Glomerular endothelial cell (primary cell): Measurements from ENCODE around the gene WIPF1. TPM values are rescaled to one million over a fixed set of nuclear protein-coding genes. Genes with fewer than 3 reads are reported as not detected.

Experiments used
- DNase-seq: peaks from one replicate; pipeline ENCODE4 v3.0.0-alpha.2; 2011; ENCODE audit warnings: low read depth, low spot score; ENCODE audit errors: extremely low read depth
- total RNA-seq: library from RNA; depleted of rRNA; stranded (reverse); fragments of >200 nt; gene quantifications from 2 replicates; pipeline ENCODE4 v1.2.3, GENCODE V29; 2015

Gene WIPF1
- total RNA-seq, 1 donor from 2014 or later = 35.2 TPM

DNA sequence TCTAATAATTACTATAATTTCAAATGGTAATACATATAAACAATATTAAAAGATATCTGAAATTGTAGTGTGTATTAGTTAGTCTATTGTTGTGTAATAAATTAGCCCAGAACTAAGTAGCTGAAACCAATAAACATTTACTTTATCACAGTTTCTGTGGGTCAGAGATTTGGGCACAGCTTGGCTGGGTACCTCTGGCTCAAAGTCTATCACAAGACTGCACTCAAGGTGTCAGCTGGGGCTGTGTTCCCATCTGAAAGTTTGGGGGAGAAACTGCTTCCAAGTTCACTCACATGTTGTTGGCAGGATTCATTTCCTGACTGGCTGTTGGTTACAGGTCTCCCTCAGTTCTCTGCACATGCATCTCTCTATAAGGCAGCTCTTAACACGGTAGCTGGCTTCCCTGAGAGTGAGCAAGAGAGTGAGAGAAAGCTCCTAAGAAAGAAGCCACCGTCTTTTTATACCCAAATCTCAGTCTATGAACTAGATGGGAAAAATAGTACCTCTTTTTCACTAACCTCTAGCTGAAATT, 25.6 kb upstream of the WIPF1 start:
- DNase-seq = no peak

DNA sequence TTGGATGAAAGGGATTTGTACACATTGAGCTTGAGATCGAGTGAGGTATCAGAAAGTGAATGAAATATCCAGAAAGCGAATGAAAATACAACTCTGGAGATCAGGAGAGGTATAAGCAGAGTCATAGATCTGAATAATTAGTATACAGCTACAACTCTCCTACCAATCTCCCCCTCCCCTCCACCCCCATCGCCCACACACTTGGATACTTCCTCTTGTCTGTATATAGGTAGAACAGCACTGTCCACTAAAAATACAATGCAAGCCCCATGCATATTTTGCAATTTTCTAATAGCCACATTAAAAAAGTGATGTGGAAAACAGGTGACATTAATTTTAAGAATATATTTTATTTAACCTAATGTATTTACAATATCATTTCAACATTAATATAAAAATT, 23.7 kb upstream of the WIPF1 start:
- no peak for DNase-seq

DNA sequence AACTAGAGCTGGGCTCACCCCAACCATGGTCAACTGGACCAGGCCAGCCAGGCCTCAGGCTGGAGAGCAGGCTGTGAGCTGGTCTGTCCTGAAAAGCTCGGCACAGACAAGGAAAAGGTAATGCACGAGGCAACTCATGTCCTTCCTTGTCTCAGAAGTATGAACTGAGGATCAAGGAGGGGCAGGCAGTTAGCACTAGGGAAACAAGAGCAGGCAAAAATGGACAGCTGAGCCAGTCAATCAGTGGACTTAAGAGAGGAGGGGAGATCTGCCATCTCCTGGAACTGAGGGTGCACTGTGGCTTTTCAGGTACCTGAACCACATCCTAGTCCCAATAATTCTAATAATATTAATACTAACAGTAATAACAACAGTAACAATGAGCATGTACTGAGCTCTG, 20.6 kb upstream of the WIPF1 start:
- no peak for DNase-seq

DNA sequence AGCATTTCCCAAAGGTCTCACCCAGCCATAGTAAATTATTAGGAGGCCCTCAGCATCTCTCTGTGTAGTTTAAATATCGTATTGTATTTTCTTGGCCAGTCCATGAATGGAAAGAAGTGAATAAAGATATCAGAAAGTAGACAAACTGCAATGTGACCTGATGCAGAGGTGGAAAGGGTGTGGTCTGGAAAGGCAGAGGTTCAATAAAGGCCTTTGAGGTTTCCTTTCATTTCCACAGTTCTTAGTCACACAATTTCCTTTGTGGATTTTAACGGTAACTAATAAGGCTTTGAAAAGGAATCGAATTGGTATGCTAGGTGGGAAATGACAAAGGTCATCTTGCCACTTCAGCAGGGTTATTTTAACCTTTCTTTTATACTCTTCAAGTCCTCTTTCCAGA, 20.1 kb upstream of the WIPF1 start:
- DNase-seq = no peak

DNA sequence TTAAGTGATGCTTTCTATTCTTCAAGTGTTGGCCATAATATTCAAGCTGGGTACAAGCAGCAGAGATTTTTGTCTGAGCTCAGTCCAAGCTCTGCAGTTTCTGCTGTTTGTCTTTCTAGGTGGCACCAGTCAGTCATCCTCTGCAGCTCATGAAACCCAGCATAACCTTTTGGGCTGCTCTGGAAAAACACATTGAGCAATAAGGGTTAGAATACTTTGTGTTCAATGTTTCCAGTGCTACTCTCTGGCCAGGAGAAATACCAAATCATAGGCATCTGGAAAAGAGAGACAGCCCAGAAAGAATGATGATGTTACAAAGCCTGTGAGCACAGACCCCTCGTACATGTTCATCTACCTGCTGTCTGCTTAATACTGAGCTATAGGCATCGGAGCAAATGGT, 19.5 kb upstream of the WIPF1 start:
- DNase-seq = no peak

DNA sequence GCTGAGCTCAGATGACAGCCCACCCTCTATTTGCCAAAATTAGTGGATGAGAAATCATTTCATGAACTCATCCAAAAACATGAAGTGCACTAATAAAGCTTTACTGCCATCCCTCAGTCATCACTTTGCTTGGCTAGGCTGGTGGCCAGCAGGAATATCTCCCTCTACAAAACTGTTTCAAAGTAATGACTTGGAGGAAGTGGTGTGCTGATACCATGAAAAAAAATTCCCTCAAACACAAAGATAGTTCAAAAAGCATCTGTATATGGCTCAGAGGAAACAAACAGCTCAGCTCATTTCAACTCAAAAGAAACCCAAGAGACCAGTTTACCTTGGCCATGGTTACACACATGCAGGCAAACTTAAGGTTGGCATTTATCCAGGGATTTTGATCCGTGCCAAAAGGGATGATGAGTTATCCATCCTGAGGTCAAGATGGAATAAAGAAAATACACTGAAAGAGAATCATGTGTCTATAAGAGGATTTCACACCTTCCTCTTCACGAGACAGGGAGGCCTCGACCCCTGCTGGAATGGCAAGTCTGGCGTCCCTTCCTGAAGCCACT, 18.4 kb upstream of the WIPF1 start:
- no peak for DNase-seq

DNA sequence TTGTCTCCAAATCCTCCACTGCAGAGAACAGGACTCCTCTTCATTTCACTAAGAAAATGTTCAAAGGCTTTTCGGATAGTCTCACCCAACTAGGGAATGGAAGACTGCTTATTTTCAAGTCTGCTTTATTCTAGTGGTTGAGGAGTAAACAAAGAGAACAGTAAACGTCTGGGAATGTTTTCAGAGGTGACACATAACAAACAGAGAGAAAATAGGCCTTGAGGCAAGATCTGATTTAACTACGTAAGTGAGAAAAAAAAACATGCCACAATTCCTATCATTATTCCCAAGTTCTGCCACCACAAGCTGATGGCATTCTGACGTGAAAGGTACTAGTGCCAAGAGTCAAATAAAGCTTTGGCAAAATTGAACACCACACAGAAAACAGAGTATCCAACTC, 16.7 kb upstream of the WIPF1 start:
- no peak for DNase-seq

DNA sequence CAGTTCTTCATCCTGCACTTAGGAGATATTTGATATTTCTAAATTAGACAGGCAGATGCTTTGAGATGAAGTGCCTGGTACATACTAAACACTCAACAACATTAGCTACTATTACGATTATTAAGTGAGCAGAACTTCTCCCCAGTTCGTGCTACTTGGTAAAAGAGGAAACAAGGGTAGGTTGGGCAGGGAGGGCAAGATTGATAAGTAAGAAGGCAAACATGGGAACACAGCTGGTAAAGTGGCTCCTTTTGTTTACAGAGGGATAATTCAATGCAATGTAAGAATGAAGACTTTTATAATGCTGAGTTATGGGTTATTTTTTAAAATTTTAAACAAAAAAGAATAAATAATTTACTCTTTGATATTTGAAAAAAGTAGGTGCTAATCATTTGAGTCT, 15.9 kb upstream of the WIPF1 start:
- no peak for DNase-seq

DNA sequence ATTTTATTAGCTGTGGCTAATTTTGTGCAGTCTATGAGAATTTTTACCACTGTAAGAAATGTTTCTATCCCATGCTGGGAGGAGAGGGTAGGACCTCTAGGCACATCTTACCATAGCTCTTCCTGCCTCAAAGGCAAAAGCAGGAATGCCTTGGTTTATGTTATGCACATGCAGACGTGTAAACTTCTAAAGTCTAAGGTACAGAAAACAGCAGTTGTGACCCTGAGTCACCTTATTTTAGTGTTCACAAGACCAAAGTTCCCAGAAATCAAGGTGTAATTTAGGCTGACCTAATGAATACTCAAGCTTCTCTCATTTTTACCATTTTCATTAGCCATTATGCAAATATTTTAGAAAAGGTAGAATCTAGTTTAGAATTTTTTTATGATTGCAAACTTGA, 15.4 kb upstream of the WIPF1 start:
- no peak for DNase-seq

DNA sequence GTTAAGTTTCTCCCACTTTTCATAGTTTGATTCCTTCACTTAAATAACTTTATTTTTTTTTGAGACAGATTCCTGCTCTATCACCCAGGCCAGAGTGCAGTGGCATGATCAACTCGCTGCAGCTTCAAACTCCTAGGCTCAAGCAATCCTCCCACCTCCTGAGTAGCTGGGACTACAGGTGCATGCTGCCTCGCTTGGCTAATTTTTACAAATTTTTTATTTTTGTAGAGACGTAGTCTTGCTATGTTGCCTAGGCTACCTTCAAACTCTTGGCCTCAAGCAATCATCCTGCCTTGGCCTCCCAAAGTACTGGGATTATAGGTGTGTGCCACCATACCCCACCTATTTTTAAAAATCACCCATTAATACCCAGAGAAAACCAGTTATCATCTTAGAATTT, 14.2 kb upstream of the WIPF1 start:
- DNase-seq = no peak

DNA sequence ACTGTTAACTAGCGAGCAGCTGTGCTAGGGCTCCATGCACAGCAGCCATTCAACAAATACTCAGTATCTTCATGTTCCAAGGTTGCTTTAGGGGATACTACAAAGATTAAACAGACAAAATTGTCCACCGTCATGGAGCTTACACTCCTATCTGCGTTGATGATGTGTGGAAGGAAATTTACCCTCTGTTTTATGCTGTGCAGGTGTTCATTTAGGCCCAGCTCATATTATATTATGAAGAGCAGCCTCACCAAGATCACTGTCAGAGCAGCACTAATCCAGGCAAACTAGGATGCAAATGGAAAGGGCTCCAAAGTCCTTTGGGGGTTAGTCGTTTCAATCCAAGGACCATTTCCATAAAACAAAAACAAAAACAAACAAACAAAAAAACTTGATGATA, 13.4 kb upstream of the WIPF1 start:
- no peak for DNase-seq

DNA sequence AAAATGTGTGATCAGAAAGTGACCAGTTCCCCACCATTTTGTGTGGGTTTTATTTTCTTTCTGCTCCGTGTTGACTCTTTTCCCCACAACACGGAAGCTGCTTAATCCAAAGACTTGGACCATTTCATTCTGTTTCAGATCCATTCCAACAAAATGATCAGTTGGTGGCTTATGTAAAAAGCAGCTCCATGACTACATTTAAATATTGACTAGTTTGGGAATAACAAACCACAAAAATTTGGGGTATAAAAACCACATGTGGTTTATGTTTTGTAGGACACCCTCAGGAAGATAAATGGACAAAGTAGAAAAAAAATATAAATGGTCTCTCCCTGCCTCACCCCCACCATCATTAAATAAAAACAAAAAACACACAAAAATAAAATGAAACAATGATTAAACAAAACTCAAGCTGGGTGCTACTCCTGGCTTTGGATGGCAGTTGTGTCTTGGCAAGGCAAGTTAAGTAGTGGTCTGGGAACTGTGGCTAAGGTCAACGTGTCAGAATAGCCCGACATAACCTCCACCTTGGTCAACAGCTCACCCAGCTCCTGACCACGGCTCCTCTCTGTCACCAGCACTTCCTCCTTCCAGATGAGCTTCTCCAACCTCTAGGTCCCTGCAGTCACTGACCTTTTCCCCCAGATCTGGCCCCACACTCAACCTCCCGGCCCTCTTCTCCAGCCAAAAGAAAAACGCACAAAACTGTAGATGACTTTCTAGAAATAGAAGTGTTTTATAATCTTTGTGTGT, 12.8 kb upstream of the WIPF1 start:
- no peak for DNase-seq

DNA sequence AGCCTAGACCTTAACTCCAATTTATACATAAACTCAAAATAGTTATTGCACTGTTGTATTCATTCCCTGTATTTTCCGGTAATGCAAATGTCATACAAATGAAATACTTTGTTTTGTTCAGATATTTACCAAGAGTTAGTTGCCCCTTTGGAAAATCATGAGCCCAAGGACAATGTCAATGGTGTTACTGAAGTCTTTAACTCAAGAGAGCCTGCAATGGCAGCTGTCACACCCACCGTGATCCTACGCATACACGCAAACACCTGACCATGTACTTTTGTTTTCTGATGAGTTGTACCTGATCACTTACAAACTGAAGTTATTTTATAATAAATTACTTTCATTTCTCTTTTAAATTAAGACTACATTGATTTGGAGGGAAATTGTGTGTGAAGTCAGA, 11.7 kb upstream of the WIPF1 start:
- no peak for DNase-seq

DNA sequence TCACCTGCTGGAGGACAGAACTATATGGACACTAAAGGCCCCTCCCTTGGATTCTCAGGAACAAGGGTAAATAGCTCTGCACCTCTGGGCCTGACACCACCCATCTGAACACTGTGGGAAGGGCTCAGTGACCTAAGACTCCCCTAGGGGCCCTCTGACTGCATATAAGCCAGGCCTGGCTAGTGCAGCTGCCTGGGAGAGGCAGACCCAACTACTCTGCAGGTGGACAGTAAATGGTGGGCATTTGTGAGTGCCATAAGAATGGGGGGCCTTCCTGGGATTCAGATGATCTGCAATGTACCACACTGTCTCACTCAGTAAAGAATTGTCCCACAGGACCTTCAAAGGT, 11.2 kb upstream of the WIPF1 start:
- no peak for DNase-seq

DNA sequence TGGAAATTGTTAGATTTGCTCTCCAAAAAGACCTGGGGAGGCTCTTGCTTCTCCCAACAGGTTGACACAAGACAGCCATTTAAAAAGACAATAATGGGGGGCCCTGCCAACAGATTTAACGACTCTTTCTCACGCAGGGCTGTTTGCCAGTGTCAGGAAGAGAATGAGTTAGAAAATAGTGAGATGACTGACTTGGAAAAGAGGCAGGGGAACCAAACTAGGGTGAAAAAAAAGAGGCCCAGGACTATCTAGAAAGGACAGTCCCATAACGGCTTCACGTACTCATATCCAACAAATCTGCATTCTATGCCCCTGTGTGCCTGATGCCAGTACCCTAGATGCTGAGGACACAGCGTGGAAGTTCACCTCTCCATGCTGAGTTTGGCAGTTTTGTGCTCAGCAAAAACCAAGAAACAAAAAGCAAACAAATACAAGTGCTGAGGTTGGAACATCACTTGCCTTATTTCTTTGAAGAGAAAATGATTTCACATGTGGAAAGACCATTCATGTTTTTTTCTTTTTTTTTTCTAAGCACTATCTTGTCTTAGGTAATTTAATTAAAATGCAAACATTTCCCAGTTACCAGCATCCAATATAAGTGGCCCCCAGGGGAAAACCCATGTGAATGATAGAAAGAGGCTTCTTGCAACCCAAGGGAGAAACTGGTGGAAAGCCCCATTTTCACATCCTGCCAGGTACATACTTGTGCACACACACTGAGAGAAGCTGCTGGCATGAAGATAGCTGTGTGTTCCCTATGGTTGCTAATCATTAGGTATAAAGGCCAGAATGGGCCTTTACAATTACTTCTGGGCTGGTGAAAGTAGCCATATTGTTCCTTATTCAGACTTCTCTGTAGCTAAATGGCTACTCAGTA, 10.6 kb upstream of the WIPF1 start:
- no peak for DNase-seq

DNA sequence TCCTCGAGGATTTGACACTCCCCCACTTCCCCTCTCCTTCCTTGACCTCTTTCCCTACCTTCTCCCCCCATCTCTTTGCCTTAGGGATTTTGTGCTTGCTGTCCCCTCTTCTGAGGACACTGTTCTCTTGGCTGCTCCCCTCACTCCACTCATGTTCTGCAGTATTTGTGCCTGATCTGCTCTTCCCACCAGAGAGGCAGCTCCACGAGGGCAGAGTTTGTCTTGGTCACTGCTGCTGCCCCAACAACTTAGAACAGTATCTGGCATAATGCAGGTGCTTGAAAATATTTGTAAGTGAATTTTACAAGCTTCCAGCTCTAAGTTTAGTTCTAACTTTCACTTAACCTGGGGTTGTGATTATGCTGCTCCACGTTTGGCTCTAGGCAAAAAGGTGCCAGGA, 10.0 kb upstream of the WIPF1 start:
- DNase-seq = no peak

DNA sequence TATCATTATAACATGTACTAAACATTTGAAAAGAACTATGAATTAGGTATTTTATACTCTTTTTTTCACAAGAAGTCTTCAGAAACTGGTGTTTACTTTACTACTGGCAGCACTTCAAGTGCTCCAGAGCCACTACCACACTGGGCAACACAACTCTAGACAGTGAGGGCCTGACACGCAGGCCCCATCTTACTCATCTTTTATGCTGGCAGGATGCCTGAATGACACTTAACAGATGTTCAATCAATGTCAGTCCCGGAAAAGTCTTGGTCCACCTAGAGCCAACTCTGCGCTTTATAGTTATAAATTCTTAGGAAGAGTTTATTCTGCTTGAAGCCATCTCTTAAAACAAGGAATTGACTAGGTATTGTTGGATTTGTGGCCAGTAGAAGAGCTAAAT, 8.7 kb upstream of the WIPF1 start:
- no peak for DNase-seq

DNA sequence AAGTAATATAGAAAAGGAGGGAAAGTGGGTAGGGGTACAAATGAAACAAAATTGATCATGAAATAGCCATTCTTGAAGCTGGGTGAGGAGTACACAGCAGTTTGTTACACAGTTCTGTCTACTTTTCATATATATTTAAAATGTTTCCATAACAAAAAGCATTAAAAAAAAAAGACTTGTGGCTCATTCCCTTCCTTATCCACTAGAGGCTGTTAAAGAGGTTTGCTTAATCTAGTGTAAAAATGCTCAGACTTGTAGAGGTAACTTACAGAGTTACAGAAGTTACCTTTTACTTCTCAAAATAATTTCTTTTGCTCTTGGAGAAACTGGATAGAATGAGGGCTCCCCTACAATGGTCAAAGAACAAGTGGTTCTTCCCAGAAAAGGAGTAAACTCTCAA, 8.1 kb upstream of the WIPF1 start:
- DNase-seq = no peak

DNA sequence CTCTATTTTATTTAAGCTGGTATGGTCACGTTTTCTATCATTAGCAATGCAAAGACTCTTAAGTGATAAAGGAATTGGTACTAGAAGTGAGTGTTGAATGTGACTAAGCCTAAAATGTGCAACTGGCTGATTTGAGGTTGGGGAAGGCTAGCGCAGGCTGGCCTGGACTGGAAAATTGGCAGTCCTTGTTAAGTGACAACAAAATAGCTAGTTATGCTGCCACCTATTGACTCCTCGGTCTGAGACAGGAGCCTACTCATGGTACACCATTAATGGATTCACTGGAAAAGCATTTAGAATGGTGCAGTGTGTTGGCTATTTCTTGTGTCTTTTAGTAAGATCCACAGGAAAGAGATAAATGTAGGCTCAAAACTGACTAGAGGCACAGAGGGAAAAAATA, 5.7 kb upstream of the WIPF1 start:
- no peak for DNase-seq

DNA sequence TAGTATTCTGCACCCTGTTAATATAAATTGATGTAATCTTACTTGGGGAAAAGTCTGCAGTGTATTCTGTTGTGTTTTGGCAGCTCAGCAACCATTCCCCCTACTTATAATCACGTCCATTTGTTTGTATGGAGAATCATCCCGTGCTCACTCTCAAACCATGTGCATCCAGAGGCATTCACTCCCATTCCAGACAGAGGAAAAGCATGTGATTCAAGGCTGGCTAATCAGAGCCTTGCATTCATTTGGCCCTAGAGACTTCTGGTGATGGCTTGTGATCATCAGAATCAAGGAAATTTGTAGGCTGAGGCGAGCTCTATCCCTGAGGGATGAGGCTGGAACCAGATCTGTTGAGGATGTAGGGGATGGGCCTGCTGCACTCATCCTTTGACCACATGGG, 5.1 kb upstream of the WIPF1 start:
- DNase-seq = no peak

DNA sequence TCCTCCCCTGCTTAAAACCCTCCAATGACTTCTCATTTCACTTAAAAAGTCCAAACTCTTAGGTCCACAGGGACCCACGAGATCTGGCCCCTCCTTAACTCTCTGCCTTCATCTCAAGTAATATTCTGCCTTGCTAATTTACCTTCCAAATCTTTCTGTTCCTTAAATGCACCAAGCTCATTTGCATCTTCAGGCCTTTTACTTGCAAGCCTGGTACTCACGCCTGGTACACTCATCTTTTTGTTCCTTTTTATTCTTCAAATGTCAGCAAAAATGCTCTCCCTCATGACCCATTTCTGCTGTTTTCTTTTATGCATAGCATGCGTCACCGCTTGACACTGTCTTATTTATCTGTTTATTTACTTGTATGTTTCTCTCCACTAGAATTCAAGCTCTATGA, 2.7 kb upstream of the WIPF1 start:
- no peak for DNase-seq
